HG02981 (cell line): ENCODE measurements around the gene ADAM12.
"Not testable (repeated sequence)": the region's sequence is repeated elsewhere in the genome, so short reads cannot be mapped to it uniquely, and the experiment has no call there.

Source experiments
- ATAC-seq: cut with Tn5 transposase; IDR thresholded peaks from one replicate; pipeline ENCODE4 v1.9.1; 2021; ENCODE audit warnings: mild to moderate bottlenecking, moderate library complexity; ENCODE audit not compliant: unreplicated experiment

Gene ADAM12

GRCh38 chr10:126407831-126408230, 19.6 kb upstream of the ADAM12 start:
- no peak for ATAC-seq

DNA sequence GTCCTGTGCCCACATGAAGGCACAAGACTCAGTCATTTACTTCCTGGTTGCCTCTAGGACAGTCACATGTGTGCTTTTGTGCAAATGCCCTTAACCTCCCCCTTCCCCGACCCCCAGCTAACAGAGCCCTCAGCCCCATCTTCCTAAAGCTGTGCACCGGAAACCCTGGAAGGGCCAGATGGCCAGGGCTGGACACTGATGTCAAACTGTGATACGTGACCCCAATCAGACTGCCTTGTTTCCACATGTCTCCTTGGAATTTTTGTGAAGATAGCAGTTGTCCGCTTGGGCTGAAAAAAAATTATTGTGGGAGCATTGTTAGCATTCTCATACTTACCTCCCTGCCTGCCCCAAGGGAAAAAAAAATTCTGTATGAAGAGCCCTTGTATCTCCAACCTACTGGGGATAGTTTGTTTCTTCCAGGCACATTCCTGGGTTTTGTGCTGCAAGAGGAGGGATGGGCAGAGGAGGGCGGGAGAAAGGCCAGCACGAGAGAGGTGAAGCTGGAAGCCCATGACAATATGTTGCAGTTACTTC, 17.0 kb upstream of the ADAM12 start:
- no peak for ATAC-seq

DNA sequence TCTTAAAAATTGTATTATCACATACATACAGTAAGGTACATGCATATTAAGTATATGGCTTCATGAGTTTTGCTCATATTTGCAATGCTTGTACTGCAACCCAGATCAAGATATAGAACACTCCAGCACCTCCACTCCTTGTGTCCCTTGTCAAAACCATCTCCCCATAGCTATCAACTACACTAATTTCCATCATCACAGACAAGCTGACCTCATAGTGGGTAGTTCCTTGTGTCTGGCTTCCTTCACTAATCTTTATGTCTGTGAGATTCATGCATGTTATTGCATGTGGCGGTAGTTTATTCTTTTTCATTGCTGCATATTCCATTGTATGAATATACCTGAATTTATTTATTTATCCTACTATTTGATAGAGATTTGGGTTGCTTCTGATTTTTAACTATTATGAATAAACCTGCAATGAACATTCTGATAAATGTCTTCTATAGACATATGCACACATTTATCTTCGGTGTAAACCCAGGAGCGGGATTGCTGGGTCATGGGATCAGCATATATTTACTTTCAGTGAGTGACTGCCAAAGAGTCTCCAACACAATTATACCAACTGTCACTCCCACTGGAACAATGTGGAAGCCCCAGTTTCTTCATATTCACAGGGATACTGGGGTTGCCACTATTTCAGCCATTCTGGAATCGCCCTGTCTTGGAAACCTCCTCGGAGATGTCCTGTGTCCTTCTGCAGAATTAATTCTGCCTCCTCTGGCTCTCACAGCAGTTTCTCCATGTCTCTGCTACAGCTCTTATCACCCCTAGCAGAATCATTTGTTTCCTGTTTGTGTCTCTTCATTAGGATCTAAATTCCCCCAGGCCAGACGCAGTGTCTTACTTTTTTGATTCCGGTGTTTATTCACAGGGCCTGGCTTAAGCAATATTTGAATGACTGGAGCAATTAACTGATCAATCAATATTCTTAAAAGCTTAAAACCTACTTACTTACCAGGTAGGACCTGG, 14.7 kb upstream of the ADAM12 start:
- no peak for ATAC-seq

DNA sequence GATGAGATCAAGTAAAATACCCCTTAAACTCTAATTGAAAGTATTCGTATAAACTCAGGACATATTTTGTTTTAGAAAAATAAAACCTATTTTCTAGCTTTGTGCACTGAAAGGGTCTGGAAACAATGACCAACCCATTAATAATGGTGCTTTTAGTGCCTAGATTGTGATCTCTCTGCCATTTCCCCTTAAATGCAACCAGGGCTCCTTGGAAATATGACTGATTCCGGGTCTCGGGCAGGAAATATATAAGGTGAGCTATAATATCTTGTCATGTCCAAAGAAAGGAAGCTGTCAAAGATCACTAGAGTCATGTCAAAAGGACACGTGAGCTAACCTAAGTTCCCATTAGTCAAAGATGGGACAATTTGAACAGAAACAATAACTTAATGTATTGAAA, 12.4 kb upstream of the ADAM12 start:
- ATAC-seq: no peak

GRCh38 chr10:126398924-126399323, 10.6 kb upstream of the ADAM12 start:
- ATAC-seq: no peak

DNA sequence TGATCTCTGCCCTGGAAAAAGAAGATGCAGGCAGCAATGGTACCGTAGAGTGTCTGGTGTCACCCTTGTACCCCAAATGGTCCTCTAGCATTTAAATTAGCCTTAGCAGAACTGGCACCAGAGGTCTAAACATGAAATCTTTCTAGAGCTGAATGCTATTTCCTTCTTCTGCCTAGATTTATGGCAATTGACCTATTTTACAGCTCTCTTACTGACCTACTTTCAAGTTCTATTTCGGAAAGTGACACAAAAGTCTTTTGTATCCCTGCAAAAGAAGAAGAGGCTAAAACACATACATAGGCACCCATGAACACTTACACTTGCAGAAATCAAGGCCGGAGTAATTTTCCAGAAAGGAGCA, 10.1 kb upstream of the ADAM12 start:
- no peak for ATAC-seq

DNA sequence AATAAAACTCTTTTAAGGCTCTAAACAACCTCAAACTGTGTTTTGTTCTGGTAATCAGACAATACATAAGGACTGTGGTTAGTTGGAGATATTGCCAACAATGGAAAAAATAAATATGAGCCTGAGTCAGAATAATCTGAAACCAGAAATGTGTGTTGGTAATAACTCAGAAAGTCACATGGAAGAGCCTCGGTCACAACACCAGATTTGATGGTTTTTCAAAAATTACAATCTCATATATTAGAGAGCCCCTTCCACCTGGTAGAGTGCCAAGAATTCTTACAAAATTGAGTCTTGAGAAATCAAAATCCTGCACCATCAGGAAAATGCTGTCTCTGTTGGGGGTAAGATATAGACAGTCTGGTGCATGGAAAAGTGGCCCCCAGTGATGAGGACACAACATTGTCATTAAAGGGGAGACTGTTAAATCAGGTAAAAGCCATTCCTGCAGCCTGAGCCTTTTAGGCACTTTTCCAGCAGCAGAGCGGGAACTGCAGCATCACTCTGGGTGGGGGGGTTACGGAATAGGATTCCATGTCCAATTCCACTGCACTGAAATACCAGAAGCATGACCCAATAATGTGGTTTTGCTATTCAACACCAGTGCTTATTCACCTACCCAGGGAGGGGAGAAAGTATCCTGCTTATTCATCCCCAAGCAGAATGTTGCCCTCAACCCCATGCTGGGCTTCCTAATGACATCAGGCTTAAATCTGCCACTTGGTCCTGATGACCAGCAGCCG, 9.5 kb upstream of the ADAM12 start:
- ATAC-seq: no peak

GRCh38 chr10:126397156-126397555, 8.9 kb upstream of the ADAM12 start:
- no peak for ATAC-seq

GRCh38 chr10:126394948-126395347, 6.7 kb upstream of the ADAM12 start:
- no peak for ATAC-seq

GRCh38 chr10:126393076-126393475, 4.8 kb upstream of the ADAM12 start:
- ATAC-seq: no peak

DNA sequence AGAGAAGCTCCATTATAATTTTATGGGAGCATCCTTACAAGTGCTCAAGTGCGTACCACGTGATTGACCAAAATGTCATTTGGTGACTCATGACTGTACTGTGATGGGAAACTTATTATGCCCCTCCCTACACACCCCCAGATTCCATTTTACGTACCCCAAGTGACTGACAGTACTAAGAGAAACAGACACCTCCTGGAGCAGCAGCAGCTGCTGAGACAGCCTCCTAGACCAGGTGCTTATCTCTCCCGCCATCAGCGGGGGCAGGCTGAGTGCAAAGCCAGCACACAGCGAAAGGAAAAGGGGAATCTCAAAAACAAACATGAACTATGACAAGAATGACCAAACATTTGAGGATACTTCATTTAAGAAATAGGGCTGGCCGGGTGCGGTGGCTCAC, 4.2 kb upstream of the ADAM12 start:
- ATAC-seq: no peak

DNA sequence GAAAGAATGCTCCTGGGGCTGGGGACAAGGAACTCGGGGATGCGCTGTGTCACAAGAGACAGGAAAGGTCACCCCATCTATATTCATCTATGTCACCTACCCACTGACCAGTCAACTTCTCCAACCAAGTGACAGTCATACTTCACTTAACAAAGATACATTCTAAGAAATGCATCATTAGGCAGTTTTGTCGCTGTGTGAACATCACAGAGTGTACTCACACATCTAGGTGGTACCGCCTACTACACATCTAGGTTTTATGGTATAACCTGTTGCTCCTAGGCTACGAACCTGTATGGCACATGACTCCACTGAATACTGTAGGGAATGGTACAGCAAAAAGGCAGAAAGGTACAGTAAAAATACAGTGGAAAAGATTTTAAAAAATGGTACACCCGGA, 3.8 kb upstream of the ADAM12 start:
- no peak for ATAC-seq

- ATAC-seq: no peak
Observed at GRCh38 chr10:126391192-126391885, 3.1 kb upstream of the ADAM12 start.

GRCh38 chr10:126390324-126390723, 2.0 kb upstream of the ADAM12 start:
- no peak for ATAC-seq

DNA sequence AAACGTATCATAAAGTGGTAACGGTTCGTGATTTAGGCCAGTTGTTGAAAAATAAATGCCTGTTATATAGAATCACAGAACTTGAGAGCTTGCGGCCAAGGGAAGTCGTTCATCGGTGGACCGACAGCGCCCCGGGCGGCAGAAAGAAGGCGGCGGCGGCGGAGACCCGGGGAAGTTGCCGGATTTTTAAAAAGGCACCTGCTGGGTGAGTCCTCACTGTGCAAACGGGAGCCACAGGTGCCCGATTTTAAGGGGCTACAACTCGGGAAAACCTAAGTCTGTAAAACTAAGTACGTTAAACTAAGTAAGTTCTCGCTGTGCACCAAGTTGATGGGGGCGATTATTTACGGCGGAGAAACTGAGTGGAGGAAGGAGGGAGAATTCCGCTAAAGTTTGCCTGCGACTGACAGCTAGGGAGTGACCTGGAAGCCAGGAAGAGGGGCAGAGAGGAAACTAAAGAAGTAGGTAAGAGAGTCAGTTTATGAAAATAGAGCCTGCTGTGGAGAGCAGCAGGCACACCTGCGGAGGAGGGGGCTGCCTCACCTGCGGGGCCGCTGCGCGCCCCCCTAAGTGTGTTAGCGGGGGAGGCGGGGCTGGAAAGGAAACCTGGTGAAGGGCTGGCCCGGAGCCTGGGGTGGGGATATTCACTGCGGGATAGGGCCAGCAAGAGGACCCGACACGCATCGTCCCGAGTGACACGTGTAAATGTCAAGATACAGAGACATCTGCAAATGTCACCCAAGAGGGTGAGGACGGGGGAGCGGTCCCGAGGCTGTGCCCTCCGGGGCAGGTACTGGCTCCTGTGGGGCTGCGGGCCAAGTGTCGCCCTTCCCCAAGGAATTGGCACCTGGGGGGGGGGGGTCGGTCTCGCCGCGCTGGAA, 996 bp downstream of the ADAM12 start:
- no peak for ATAC-seq

- ATAC-seq: no peak
Observed at GRCh38 chr10:126384269-126384873, 3.9 kb downstream of the ADAM12 start.

GRCh38 chr10:126380352-126381076, 7.8 kb downstream of the ADAM12 start:
- ATAC-seq: no peak

DNA sequence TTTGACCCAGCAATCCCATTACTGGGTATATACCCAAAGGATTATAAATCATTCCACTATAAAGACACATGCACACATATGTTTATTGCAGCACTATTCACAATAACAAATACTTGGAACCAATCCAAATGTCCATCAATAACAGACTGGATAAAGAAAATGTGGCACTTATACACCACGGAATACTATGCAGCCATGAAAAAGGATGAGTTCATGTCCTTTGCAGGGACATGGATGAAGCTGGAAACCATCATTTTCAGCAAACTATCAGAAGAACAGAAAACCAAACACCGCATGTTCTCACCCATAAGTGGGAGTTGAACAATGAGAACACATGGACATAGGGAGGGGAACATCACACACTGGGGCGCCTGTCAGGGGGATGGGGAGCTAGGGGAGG, 9.1 kb downstream of the ADAM12 start:
- not testable (repeated sequence) for ATAC-seq

GRCh38 chr10:126376956-126377355, 11.3 kb downstream of the ADAM12 start:
- no peak for ATAC-seq
